HT-29 (cell line): ENCODE measurements around the gene HHAT. TPM values are rescaled to one million over a fixed set of nuclear protein-coding genes. Genes with fewer than 3 reads are reported as not detected.

Experiments
- DNase-seq: peaks from one replicate; pipeline ENCODE4 v3.0.0-alpha.2; 2015; ENCODE audit warnings: low spot score
- total RNA-seq: library from RNA; depleted of rRNA; stranded (reverse); fragments of >200 nt; shearing (Covaris generic); gene quantifications from 2 replicates; pipeline ENCODE4 v1.2.3, GENCODE V29; 2014

Gene HHAT
- total RNA-seq, 1 experiment from 2014 or later: 0.46 TPM

- no peak for DNase-seq
Observed at GRCh38 chr1:210359255-210359654, 30.6 kb downstream of the HHAT start.

GRCh38 chr1:210360852-210361477, 32.3 kb downstream of the HHAT start:
- peak; percentile 31 for DNase-seq

- DNase-seq: no peak
Observed at GRCh38 chr1:210361665-210362064, 33.0 kb downstream of the HHAT start.

- DNase-seq: no peak
Observed at GRCh38 chr1:210362526-210362925, 33.8 kb downstream of the HHAT start.

GRCh38 chr1:210363119-210363518, 34.4 kb downstream of the HHAT start:
- no peak for DNase-seq

GRCh38 chr1:210364479-210364878, 35.8 kb downstream of the HHAT start:
- DNase-seq: no peak

- DNase-seq: peak; percentile 21
Observed at GRCh38 chr1:210366767-210367166, 38.1 kb downstream of the HHAT start.

GRCh38 chr1:210367566-210367965, 38.9 kb downstream of the HHAT start:
- no peak for DNase-seq

GRCh38 chr1:210369425-210369824, 40.7 kb downstream of the HHAT start:
- DNase-seq: no peak

GRCh38 chr1:210371916-210372315, 43.2 kb downstream of the HHAT start:
- DNase-seq: no peak

- DNase-seq: no peak
Observed at GRCh38 chr1:210372491-210372890, 43.8 kb downstream of the HHAT start.

GRCh38 chr1:210372931-210373627, 44.4 kb downstream of the HHAT start:
- no peak for DNase-seq

- peak; percentile 94 for DNase-seq
Observed at GRCh38 chr1:210373628-210373877, 44.9 kb downstream of the HHAT start.

GRCh38 chr1:210373878-210374599, 45.3 kb downstream of the HHAT start:
- DNase-seq: peak; percentile 96

- no peak for DNase-seq
Observed at GRCh38 chr1:210374600-210374953, 45.9 kb downstream of the HHAT start.

GRCh38 chr1:210376836-210377372, 48.2 kb downstream of the HHAT start:
- no peak for DNase-seq

- DNase-seq: no peak
Observed at GRCh38 chr1:210377731-210378333, 49.1 kb downstream of the HHAT start.

GRCh38 chr1:210378736-210379135, 50.0 kb downstream of the HHAT start:
- no peak for DNase-seq

GRCh38 chr1:210381934-210382333, 53.2 kb downstream of the HHAT start:
- no peak for DNase-seq

GRCh38 chr1:210384625-210385024, 55.9 kb downstream of the HHAT start:
- DNase-seq: no peak

- no peak for DNase-seq
Observed at GRCh38 chr1:210385228-210385627, 56.5 kb downstream of the HHAT start.

- DNase-seq: no peak
Observed at GRCh38 chr1:210394281-210394821, 65.6 kb downstream of the HHAT start.
